Measurements from ENCODE around the gene AGMO.

AGMO gene

DNA sequence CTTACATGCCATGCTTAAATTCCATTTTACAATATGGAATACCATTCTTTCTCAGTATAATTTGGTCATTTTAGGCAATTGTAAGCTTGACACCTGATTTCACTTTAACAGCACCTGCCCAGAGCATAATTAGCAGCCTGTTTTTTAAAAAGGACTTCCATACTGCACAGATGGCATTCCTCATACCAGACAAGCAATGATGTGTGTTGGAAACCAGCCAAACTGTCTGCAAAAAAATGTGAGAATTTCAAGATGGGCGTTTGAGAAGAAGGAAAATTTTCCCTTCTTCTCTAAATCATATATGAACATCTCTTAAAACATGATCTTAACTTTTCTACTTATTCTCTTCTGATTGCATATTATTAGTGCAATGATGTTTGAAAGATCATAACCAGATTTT lies 40.4 kb upstream of the AGMO start:
- no peak for FAIRE-seq
- TF ChIP-seq CTCF (IDR thresholded peaks at IDR 0.05; ENCODE audit: insufficient read depth, missing control alignments), result no peak
- DNase-seq (ENCODE audit: insufficient read length, low spot score), result no peak

DNA sequence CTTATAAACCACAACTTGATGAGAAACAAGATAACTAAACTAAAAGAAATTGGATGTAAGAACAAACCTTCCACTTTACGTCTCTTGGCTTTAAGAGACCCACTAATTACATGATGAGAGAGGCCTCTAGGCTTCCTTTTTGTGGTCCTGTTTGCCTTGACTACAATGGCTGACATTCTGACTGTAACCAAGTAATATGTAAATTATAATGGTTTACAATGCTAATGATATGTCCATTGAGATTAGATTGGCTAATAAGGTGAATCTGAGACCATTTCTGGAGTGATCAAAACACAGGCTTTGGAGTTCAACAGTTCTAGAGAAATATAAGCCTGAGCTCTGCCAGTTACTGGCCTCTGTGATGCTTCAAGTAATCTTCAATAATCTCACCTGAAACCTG lies 39.4 kb upstream of the AGMO start:
- no peak for TF ChIP-seq CTCF (IDR thresholded peaks at IDR 0.05; ENCODE audit: insufficient read depth, missing control alignments)
- FAIRE-seq, result no peak
- no peak for DNase-seq (ENCODE audit: insufficient read length, low spot score)

- TF ChIP-seq CTCF (IDR thresholded peaks at IDR 0.05; ENCODE audit: insufficient read depth, missing control alignments), result no peak
- FAIRE-seq (no peak), DNase-seq (ENCODE audit: insufficient read length, low spot score) (no peak)
These were observed 38.5 kb upstream of the AGMO start for GRCh38 chr7:15600298-15600697.

DNA sequence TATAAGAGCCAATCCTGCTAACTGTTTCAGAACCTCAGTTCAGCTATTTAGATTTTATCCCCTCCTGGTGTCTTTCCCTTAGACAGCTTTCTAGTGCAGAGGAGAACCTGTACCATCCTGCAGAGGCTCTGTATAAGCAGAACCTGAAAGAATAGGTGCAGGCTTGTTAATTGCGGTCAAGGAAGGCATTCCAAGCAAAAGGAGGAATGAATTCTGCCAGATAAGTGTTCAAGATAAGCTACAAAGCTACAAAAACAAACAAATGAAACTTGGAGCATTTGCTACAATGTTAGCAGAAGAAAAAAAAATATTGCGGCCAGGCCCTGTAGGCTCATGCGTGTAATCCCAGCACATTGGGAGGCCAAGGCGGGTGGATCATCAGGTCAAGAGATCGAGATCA lies 32.6 kb upstream of the AGMO start:
- no peak for TF ChIP-seq CTCF (IDR thresholded peaks at IDR 0.05; ENCODE audit: insufficient read depth, missing control alignments)
- FAIRE-seq (no peak), DNase-seq (ENCODE audit: insufficient read length, low spot score) (no peak)

DNA sequence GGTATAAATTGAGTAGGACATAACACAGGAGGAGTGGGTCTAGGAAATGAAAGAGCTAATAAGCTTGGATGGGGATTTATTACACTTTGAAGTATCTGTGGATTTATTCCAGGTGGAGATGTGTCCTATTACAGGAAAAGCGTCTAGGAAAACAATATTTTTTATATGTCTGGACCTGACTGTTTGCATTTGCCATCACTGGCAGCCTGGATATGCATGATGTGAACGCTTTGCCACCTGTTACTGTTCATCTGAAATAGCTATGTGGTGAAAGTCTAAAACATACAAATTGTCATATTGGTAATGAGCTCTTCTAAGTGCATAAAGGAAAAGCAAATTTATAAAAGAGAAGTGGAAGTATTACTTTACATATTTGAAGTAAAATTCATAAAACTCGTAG lies 31.6 kb upstream of the AGMO start:
- DNase-seq (ENCODE audit: insufficient read length, low spot score) (no peak), FAIRE-seq (no peak)
- TF ChIP-seq CTCF (IDR thresholded peaks at IDR 0.05; ENCODE audit: insufficient read depth, missing control alignments), result no peak

GRCh38 chr7:15586266-15586665 lies 24.5 kb upstream of the AGMO start:
- no peak for TF ChIP-seq CTCF (IDR thresholded peaks at IDR 0.05; ENCODE audit: insufficient read depth, missing control alignments)
- no peak for FAIRE-seq
- no peak for DNase-seq (ENCODE audit: insufficient read length, low spot score)

DNA sequence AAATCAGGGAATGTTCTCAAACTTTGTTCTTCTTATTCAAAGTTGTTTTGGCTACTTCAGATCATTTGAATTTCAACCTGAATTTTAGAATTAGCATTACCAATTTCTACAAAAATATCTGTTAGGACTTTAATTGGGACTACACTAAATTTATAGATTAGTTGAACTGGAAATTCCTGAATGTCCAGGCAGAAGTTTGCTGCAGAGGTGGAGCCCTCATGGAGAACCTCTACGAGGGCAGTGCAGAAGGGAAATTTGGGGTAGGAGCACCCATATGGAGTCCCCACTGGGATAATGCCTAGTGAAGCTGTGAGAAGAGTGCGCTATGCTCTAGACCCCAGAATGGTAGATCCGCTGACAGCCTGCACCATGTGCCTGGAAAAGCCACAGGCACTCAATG lies 22.8 kb upstream of the AGMO start:
- no peak for TF ChIP-seq CTCF (IDR thresholded peaks at IDR 0.05; ENCODE audit: insufficient read depth, missing control alignments)
- no peak for FAIRE-seq
- DNase-seq (ENCODE audit: insufficient read length, low spot score), result no peak

Measured in D721Med (cell line).